ENCODE results near the gene KRT2.
"Not testable (repeated sequence)": the region's sequence is repeated elsewhere in the genome, so short reads cannot be mapped to it uniquely, and the experiment has no call there.

DNA sequence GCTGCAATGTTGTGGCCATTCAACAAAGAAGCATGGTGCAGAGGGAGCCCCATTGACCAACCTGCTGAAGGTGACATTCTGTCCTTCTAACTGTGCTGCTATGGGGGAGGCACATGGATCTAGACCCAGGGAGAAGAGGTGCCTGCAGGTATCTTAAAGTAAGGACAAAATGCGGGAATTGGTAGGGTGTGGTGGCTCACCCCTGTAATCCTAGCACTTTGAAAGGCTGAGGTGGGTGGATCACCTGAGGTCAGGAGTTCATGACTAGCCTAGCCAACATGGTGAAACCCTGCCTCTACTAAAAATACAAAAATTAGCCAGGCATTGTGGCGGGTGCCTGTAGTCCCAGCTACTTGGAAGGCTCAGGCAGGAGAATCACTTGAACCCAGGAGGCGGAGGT lies 17.9 kb upstream of the KRT2 start:
- not testable (repeated sequence) for TF ChIP-seq POLR2A (IDR thresholded peaks at IDR 0.05; ENCODE audit: low read depth, low read length); JUN (IDR thresholded peaks at IDR 0.05; ENCODE audit: borderline replicate concordance, insufficient read depth, insufficient read length, low read depth); POLR2AphosphoS5 (IDR thresholded peaks at IDR 0.05; ENCODE audit: insufficient read depth, low read depth, low read length)
- TF ChIP-seq, protein P1, sequence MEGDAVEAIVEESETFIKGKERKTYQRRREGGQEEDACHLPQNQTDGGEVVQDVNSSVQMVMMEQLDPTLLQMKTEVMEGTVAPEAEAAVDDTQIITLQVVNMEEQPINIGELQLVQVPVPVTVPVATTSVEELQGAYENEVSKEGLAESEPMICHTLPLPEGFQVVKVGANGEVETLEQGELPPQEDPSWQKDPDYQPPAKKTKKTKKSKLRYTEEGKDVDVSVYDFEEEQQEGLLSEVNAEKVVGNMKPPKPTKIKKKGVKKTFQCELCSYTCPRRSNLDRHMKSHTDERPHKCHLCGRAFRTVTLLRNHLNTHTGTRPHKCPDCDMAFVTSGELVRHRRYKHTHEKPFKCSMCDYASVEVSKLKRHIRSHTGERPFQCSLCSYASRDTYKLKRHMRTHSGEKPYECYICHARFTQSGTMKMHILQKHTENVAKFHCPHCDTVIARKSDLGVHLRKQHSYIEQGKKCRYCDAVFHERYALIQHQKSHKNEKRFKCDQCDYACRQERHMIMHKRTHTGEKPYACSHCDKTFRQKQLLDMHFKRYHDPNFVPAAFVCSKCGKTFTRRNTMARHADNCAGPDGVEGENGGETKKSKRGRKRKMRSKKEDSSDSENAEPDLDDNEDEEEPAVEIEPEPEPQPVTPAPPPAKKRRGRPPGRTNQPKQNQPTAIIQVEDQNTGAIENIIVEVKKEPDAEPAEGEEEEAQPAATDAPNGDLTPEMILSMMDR (IDR thresholded peaks at IDR 0.05; ENCODE audit: extremely low read depth in 1 of 2, insufficient read depth in 1 of 2, low read depth in 1 of 2, low read length in 2 of 2) = not testable (repeated sequence)

Measured in endothelial cell of umbilical vein (primary cell).